GM19238 (cell line): ENCODE measurements around the gene PTGIR.

Experiments used
- DNase-seq: peaks from one replicate; pipeline ENCODE4 v3.0.0; 2011; ENCODE audit warnings: low spot score; ENCODE audit not compliant: insufficient read length

PTGIR gene

GRCh38 chr19:46601318-46602224 is 23.3 kb downstream of the PTGIR start, which contains the start of gene CALM3:
Gene CALM3 (plus strand): TSS chr19:46601330. CDS start chr19:46601435, 105 bp downstream.
- no peak for DNase-seq

- DNase-seq: peak; percentile 88
These were observed 24.2 kb downstream of the PTGIR start for GRCh38 chr19:46600384-46601317.

GRCh38 chr19:46599716-46600373 is 25.0 kb downstream of the PTGIR start:
- no peak for DNase-seq

- DNase-seq: no peak
These were observed 26.4 kb downstream of the PTGIR start for GRCh38 chr19:46598372-46598917.

GRCh38 chr19:46596008-46596407 is 28.9 kb downstream of the PTGIR start:
- no peak for DNase-seq

GRCh38 chr19:46591870-46592269 is 33.0 kb downstream of the PTGIR start:
- no peak for DNase-seq

GRCh38 chr19:46591254-46591653 is 33.6 kb downstream of the PTGIR start:
- no peak for DNase-seq

- DNase-seq: no peak
These were observed 37.0 kb downstream of the PTGIR start for GRCh38 chr19:46587861-46588260.

GRCh38 chr19:46586294-46586693 is 38.6 kb downstream of the PTGIR start:
- DNase-seq: no peak

- DNase-seq: no peak
These were observed 39.4 kb downstream of the PTGIR start for GRCh38 chr19:46585539-46585938.

- DNase-seq: no peak
These were observed 44.6 kb downstream of the PTGIR start for GRCh38 chr19:46580247-46580646.

GRCh38 chr19:46579361-46579879 is 45.5 kb downstream of the PTGIR start:
- peak; percentile 16 for DNase-seq

- no peak for DNase-seq
These were observed 46.4 kb downstream of the PTGIR start for GRCh38 chr19:46578450-46578849.

- DNase-seq: no peak
These were observed 50.4 kb downstream of the PTGIR start for GRCh38 chr19:46574533-46574932.

- DNase-seq: no peak
These were observed 51.0 kb downstream of the PTGIR start for GRCh38 chr19:46573679-46574498.

GRCh38 chr19:46571495-46571894 is 53.4 kb downstream of the PTGIR start:
- no peak for DNase-seq
